PC-9 (cell line): Measurements from ENCODE around the gene BUD23. TPM values are rescaled to one million over a fixed set of nuclear protein-coding genes. Genes with fewer than 3 reads are reported as not detected.
"Not testable (repeated sequence)": the region's sequence is repeated elsewhere in the genome, so short reads cannot be mapped to it uniquely, and the experiment has no call there.

Source experiments
- BruUV-seq: library from RNA; stranded (reverse); fragments of 400-500 nt; replicated peaks from 2 replicates; lab custom pipeline; 2021; lab: Mats Ljungman, UMichigan
- CTCF ChIA-PET: fragments of 300-600 bp; sonication (Branson Sonifier 250); formaldehyde crosslinking; loops from one replicate; lab custom pipeline; 2022; ENCODE audit warnings: antibody characterized with exemption; lab: Charles Lee
- POLR2A ChIA-PET: fragments of 300-600 bp; sonication (Branson Sonifier 250); formaldehyde crosslinking; loops from one replicate; lab custom pipeline; 2022; ENCODE audit warnings: antibody characterized with exemption; ENCODE audit not compliant: unreplicated experiment; lab: Charles Lee
- DNase-seq, 2 experiments: peaks; one replicate each; pipeline versions ENCODE4 v3.0.0 to v3.0.0-alpha.2; 2015 to 2022; ENCODE audit warnings: mixed read lengths in 1 of 2
- H2AFZ ChIP-seq: fragments of 200-600 bp; sonication (generic); 2 replicates; pipeline ENCODE4 v1.8.1; 2017; ENCODE audit warnings: antibody characterized with exemption
- H3F3A ChIP-seq: fragments of 200-600 bp; sonication (generic); 2 replicates; pipeline ENCODE4 v1.8.1; 2017; ENCODE audit warnings: antibody characterized with exemption, mild to moderate bottlenecking, low read depth; ENCODE audit not compliant: insufficient read depth
- H3K27ac ChIP-seq: fragments of 200-600 bp; sonication (generic); 2 replicates; pipeline ENCODE4 v1.6.1; 2016; ENCODE audit warnings: mixed run types
- H3K27me3 ChIP-seq: fragments of 200-600 bp; sonication (generic); 2 replicates; pipeline ENCODE4 v1.6.1; 2016; ENCODE audit warnings: low read depth, mixed run types; ENCODE audit not compliant: insufficient read depth
- H3K36me3 ChIP-seq: fragments of 200-600 bp; sonication (generic); 2 replicates; pipeline ENCODE4 v1.6.1; 2016; ENCODE audit warnings: low read depth, mixed run types
- H3K4me1 ChIP-seq: fragments of 200-600 bp; sonication (generic); replicated peaks from 2 replicates; pipeline ENCODE4 v1.6.1; 2016; ENCODE audit warnings: mixed run types; ENCODE audit not compliant: insufficient read depth
- H3K4me2 ChIP-seq: fragments of 200-600 bp; sonication (generic); 2 replicates; pipeline ENCODE4 v1.6.1; 2017; ENCODE audit warnings: mixed run types
- H3K4me3 ChIP-seq: fragments of 200-600 bp; sonication (generic); 2 replicates; pipeline ENCODE4 v1.6.1; 2016; ENCODE audit warnings: mixed run types
- H3K79me2 ChIP-seq: fragments of 200-600 bp; sonication (generic); 2 replicates; pipeline ENCODE4 v1.6.1; 2017; ENCODE audit warnings: low read depth, mixed run types
- H3K9me2 ChIP-seq: fragments of 200-600 bp; sonication (generic); 2 replicates; pipeline ENCODE4 v1.8.1; 2017; ENCODE audit warnings: mild to moderate bottlenecking; ENCODE audit not compliant: insufficient read depth
- H3K9me3 ChIP-seq: fragments of 200-600 bp; sonication (generic); 2 replicates; pipeline ENCODE4 v1.8.1; 2016; ENCODE audit warnings: low read depth; ENCODE audit not compliant: insufficient read depth
- H4K20me1 ChIP-seq: fragments of 200-600 bp; sonication (generic); 2 replicates; pipeline ENCODE4 v1.8.1; 2017; ENCODE audit not compliant: insufficient read depth
- CTCF ChIP-seq: fragments of 200-600 bp; sonication (generic); conservative IDR thresholded peaks from 2 replicates; pipeline ENCODE4 v1.6.1; 2017; ENCODE audit warnings: mixed run types, antibody characterized with exemption, mild to moderate bottlenecking, moderate library complexity
- EZH2 ChIP-seq: fragments of 200-600 bp; sonication (generic); IDR thresholded peaks from 2 replicates; pipeline ENCODE4 v1.8.0; 2017; ENCODE audit warnings: antibody characterized with exemption, low read depth
- intact Hi-C: fragments of 100-400 bp; cut with micrococcal nuclease; formaldehyde crosslinking; loops from one replicate; pipeline ENCODE4 v1.10.0; 2022; ENCODE audit not compliant: unreplicated experiment
- total RNA-seq: library from RNA; stranded (reverse); gene quantifications from 2 replicates; pipeline ENCODE4 v1.2.3, GENCODE V29; 2021

BUD23 gene
- total RNA-seq, 1 experiment from 2014 or later, result 122 TPM

- CTCF ChIA-PET, result no interaction called here
- no peaks in the 10 kb centered on the region for H3K36me3 ChIP-seq
Observed at GRCh38 chr7:73650524-73650923, 32.9 kb upstream of the BUD23 start.

GRCh38 chr7:73652541-73652949 lies 30.9 kb upstream of the BUD23 start:
- Histone ChIP-seq H3K4me1 (peaks cover 6% of the 10 kb centered on the region; the same call in 1 of the 2 replicates), H3K27ac (no peak overlapping the region), H3K27me3 (peaks cover 4% of the 10 kb centered on the region; the same call in 1 of the 2 replicates), H3K9me3 (no peaks in the 10 kb centered on the region), H3K9me2 (no peaks in the 10 kb centered on the region), H3F3A (no peaks in the 10 kb centered on the region), H2AFZ (no peak overlapping the region), H4K20me1 (no peaks in the 10 kb centered on the region), H3K79me2 (no peaks in the 10 kb centered on the region), H3K36me3 (no peaks in the 10 kb centered on the region), H3K4me2 (no peak overlapping the region), H3K4me3 (no peak overlapping the region)
- TF ChIP-seq EZH2 (no peak), CTCF (no peak)
- no peak for DNase-seq
- BruUV-seq, result no TSS peak
- ChIA-PET CTCF (no interaction called here), POLR2A (interaction anchor here (0.7 kb wide), 1 partner anchor 15 kb away, joined by 3 read pairs; no protein-coding TSS in a partner anchor)
- intact Hi-C loops, result no loop called here

More at GRCh38 chr7:73650524-73650923, 32.9 kb upstream of the BUD23 start:
- H3K27ac ChIP-seq, result no peak overlapping the region
- no peaks in the 10 kb centered on the region for H3K9me3 ChIP-seq
- no peaks in the 10 kb centered on the region for H3K79me2 ChIP-seq
- no peak for DNase-seq
- no TSS peak for BruUV-seq
- POLR2A ChIA-PET, result no interaction called here
- H4K20me1 ChIP-seq, result no peaks in the 10 kb centered on the region
- peaks cover 20% of the 10 kb centered on the region; the same call in 1 of the 2 replicates for H3F3A ChIP-seq
- H3K4me1 ChIP-seq, result peaks cover 10% of the 10 kb centered on the region; the same call in 1 of the 2 replicates
- H2AFZ ChIP-seq, result no peak overlapping the region
- no peak for TF ChIP-seq CTCF
- TF ChIP-seq EZH2, result no peak
- no peak overlapping the region for H3K4me3 ChIP-seq
- intact Hi-C loops, result no loop called here
- no peak overlapping the region for H3K4me2 ChIP-seq
- no peaks in the 10 kb centered on the region for H3K9me2 ChIP-seq
- peaks cover 4% of the 10 kb centered on the region; the same call in 1 of the 2 replicates for H3K27me3 ChIP-seq

GRCh38 chr7:73655309-73655708 lies 28.1 kb upstream of the BUD23 start:
- H3K4me2 ChIP-seq, POLR2A ChIA-PET, H3K79me2 ChIP-seq, BruUV-seq, H3K9me3 ChIP-seq, H4K20me1 ChIP-seq, DNase-seq, H2AFZ ChIP-seq, H3K27me3 ChIP-seq, H3K9me2 ChIP-seq, H3K27ac ChIP-seq, H3K4me3 ChIP-seq, intact Hi-C loops, H3K36me3 ChIP-seq, CTCF ChIA-PET, H3K4me1 ChIP-seq, H3F3A ChIP-seq: not testable (repeated sequence)

GRCh38 chr7:73659983-73660382 lies 23.4 kb upstream of the BUD23 start:
- Histone ChIP-seq H3K27me3 (no peaks in the 10 kb centered on the region), H3K79me2 (no peaks in the 10 kb centered on the region), H3K4me3 (no peak overlapping the region), H4K20me1 (no peaks in the 10 kb centered on the region), H3K4me2 (no peak overlapping the region), H3K9me3 (no peaks in the 10 kb centered on the region), H3K27ac (no peak overlapping the region), H2AFZ (no peak overlapping the region), H3K9me2 (no peaks in the 10 kb centered on the region), H3K4me1 (0 out of 2 replicates have a peak, but pooled peaks cover 4% of the 10 kb centered on the region), H3K36me3 (no peaks in the 10 kb centered on the region), H3F3A (peaks cover 7% of the 10 kb centered on the region; the same call in 1 of the 2 replicates)
- intact Hi-C loops, result no loop called here
- CTCF ChIA-PET, result interaction anchor here (0.6 to 0.7 kb wide), 2 partner anchors 65 to 209 kb away, joined by 3 to 5 read pairs; no protein-coding TSS in a partner anchor
- no peak for DNase-seq
- TF ChIP-seq EZH2 (no peak), CTCF (no peak)
- POLR2A ChIA-PET, result interaction anchor here (0.6 kb wide), 1 partner anchor 96 kb away, joined by 5 read pairs; no protein-coding TSS in a partner anchor
- no TSS peak for BruUV-seq

GRCh38 chr7:73660594-73660993 lies 22.8 kb upstream of the BUD23 start:
- POLR2A ChIA-PET, result interaction anchor here (0.6 kb wide), 1 partner anchor 135 kb away, joined by 4 read pairs; no protein-coding TSS in a partner anchor
- H2AFZ ChIP-seq, H3K4me2 ChIP-seq, CTCF ChIA-PET, H3K27me3 ChIP-seq, H3K4me1 ChIP-seq, BruUV-seq, H3K9me3 ChIP-seq, H3K27ac ChIP-seq, intact Hi-C loops, H3F3A ChIP-seq, H3K4me3 ChIP-seq, H4K20me1 ChIP-seq, H3K79me2 ChIP-seq, DNase-seq, H3K9me2 ChIP-seq, H3K36me3 ChIP-seq: not testable (repeated sequence)
